ENCODE results near the gene TRIM17. TPM values are rescaled to one million over a fixed set of nuclear protein-coding genes. Genes with fewer than 3 reads are reported as not detected.

TRIM17 gene
- total RNA-seq, 1 experiment from 2014 or later, result not detected

- no peak for ATAC-seq
- ChIA-PET CTCF (interaction anchor here (1.0 kb wide), 1 partner anchor 10 kb away, joined by 3 read pairs; no protein-coding TSS in a partner anchor), POLR2A (no interaction called here), RAD21 (ENCODE audit: low non-redundant PET in 1 of 2, low total read pairs in 2 of 2, uncharacterized antibody in 2 of 2, unreplicated experiment in 2 of 2) (no interaction called here)
- DNase-seq (ENCODE audit: low read depth, low spot score), result no peak
- Histone ChIP-seq H3K27me3 (ENCODE audit: insufficient read depth, low read length) (no peaks in the 10 kb centered on the region), H3K27ac (ENCODE audit: low read depth, low read length) (no peak overlapping the region), H3K4me3 (replicated peaks in 1 of 2; ENCODE audit: low read depth in 1 of 2, low read length in 2 of 2) (no peak overlapping the region), H3K4me2 (ENCODE audit: low read length) (no peak overlapping the region), H3K9me3 (ENCODE audit: control insufficient read depth in 1 of 2, insufficient read depth in 1 of 2, low read depth in 1 of 2, low read length in 2 of 2) (no peaks in the 10 kb centered on the region), H3K4me1 (ENCODE audit: control insufficient read depth in 1 of 2, insufficient read depth in 2 of 2, low read length in 2 of 2) (peaks cover 4 to 6% of the 10 kb centered on the region in 2 experiments), H3K9ac (ENCODE audit: low read length) (no peak overlapping the region), H3K36me3 (ENCODE audit: control insufficient read depth in 1 of 2, insufficient read depth in 2 of 2, low read length in 2 of 2) (no peaks in the 10 kb centered on the region), H3K9me2 (ENCODE audit: insufficient read depth) (no peaks in the 10 kb centered on the region), H4K20me1 (ENCODE audit: insufficient read depth) (no peaks in the 10 kb centered on the region), H2AFZ (ENCODE audit: low read depth, low read length, poor library complexity, severe bottlenecking) (no peak overlapping the region), H3K79me2 (ENCODE audit: insufficient read depth, low read length) (no peaks in the 10 kb centered on the region)
- intact Hi-C loops (cut with micrococcal nuclease), result no loop called here
- TF ChIP-seq FOSL1 (IDR thresholded peaks at IDR 0.05; ENCODE audit: low read depth), result no peak
- no peak for TF ChIP-seq ELF1 (IDR thresholded peaks at IDR 0.05; ENCODE audit: borderline replicate concordance, low read depth)
- TF ChIP-seq YY1 (IDR thresholded peaks at IDR 0.05; ENCODE audit: extremely low read depth, insufficient replicate concordance, low read depth, low read length), result no peak
- no peak for TF ChIP-seq SP1 (IDR thresholded peaks at IDR 0.05; ENCODE audit: low read depth)
- no peak for TF ChIP-seq JUND (IDR thresholded peaks at IDR 0.05)
- TF ChIP-seq RAD21 (IDR thresholded peaks at IDR 0.05; ENCODE audit: low read depth), result no peak
- no peak for TF ChIP-seq EZH2 (IDR thresholded peaks at IDR 0.05)
- no peak for TF ChIP-seq CEBPB (IDR thresholded peaks at IDR 0.05; ENCODE audit: low read depth)
- no TSS peak for BruUV-seq (replicated peaks)
Measured at GRCh38 chr1:228383773-228384172, 32.9 kb downstream of the TRIM17 start.

GRCh38 chr1:228381356-228381755 lies 35.3 kb downstream of the TRIM17 start:
- DNase-seq (ENCODE audit: low read depth, low spot score) (no peak), ATAC-seq (no peak)
- Histone ChIP-seq H3K4me3 (replicated peaks in 1 of 2; ENCODE audit: low read depth in 1 of 2, low read length in 2 of 2) (no peak overlapping the region), H3K79me2 (ENCODE audit: insufficient read depth, low read length) (no peaks in the 10 kb centered on the region), H3K27ac (ENCODE audit: low read depth, low read length) (no peak overlapping the region), H3K9ac (ENCODE audit: low read length) (no peak overlapping the region), H3K4me2 (ENCODE audit: low read length) (no peak overlapping the region), H3K27me3 (ENCODE audit: insufficient read depth, low read length) (no peaks in the 10 kb centered on the region), H3K9me3 (ENCODE audit: control insufficient read depth in 1 of 2, insufficient read depth in 1 of 2, low read depth in 1 of 2, low read length in 2 of 2) (no peaks in the 10 kb centered on the region), H3K36me3 (ENCODE audit: control insufficient read depth in 1 of 2, insufficient read depth in 2 of 2, low read length in 2 of 2) (no peaks in the 10 kb centered on the region), H4K20me1 (ENCODE audit: insufficient read depth) (no peaks in the 10 kb centered on the region), H2AFZ (ENCODE audit: low read depth, low read length, poor library complexity, severe bottlenecking) (no peak overlapping the region), H3K4me1 (ENCODE audit: control insufficient read depth in 1 of 2, insufficient read depth in 2 of 2, low read length in 2 of 2) (peaks cover 5 to 18% of the 10 kb centered on the region in 2 experiments), H3K9me2 (ENCODE audit: insufficient read depth) (no peaks in the 10 kb centered on the region)
- ChIA-PET RAD21 (ENCODE audit: low non-redundant PET in 1 of 2, low total read pairs in 2 of 2, uncharacterized antibody in 2 of 2, unreplicated experiment in 2 of 2) (no interaction called here), CTCF (no interaction called here), POLR2A (no interaction called here)
- BruUV-seq (replicated peaks), result no TSS peak
- intact Hi-C loops (cut with micrococcal nuclease), result no loop called here
- TF ChIP-seq ZNF274 (IDR thresholded peaks at IDR 0.05; ENCODE audit: low read depth, low read length) (no peak), POLR2AphosphoS5 (IDR thresholded peaks at IDR 0.05; ENCODE audit: low read depth, low read length) (no peak), ZBTB33 (IDR thresholded peaks at IDR 0.05; ENCODE audit: extremely low read depth, insufficient replicate concordance, low read length) (no peak), CBX3 (IDR thresholded peaks at IDR 0.05; ENCODE audit: low read depth) (no peak), MAX (IDR thresholded peaks at IDR 0.05) (no peak), SIN3A (IDR thresholded peaks at IDR 0.05; ENCODE audit: low read depth) (no peak), YY1 (IDR thresholded peaks at IDR 0.05; ENCODE audit: extremely low read depth, insufficient replicate concordance, low read depth, low read length) (no peak), ELF1 (IDR thresholded peaks at IDR 0.05; ENCODE audit: borderline replicate concordance, low read depth) (no peak), TCF7L2 (IDR thresholded peaks at IDR 0.05; ENCODE audit: borderline replicate concordance, extremely low read depth, insufficient read depth, insufficient read length) (no peak), REST (IDR thresholded peaks at IDR 0.05; ENCODE audit: low read depth) (no peak), ZFX (IDR thresholded peaks at IDR 0.05) (no peak)

Measured in HCT116 (cell line).